HepG2 (cell line): ENCODE results near the gene NRL. TPM values are rescaled to one million over a fixed set of nuclear protein-coding genes. Genes with fewer than 3 reads are reported as not detected.
A peak's percentile ranks its signal among the peaks of the same experiment; 100 is the strongest.

Source experiments
- CREBL2 ChIP-seq: sonication (generic); formaldehyde crosslinking; IDR thresholded peaks from 2 replicates; pipeline ENCODE4 v1.8.1; 2023; ENCODE audit warnings: missing genetic modification reagents, mild to moderate bottlenecking, borderline replicate concordance
- JUND ChIP-seq: sonication (generic); formaldehyde crosslinking; IDR thresholded peaks from 2 replicates; pipeline ENCODE4 v1.8.0; 2022; ENCODE audit warnings: mild to moderate bottlenecking, missing genetic modification reagents
- MTERF4 ChIP-seq: sonication (generic); formaldehyde crosslinking; IDR thresholded peaks from 2 replicates; pipeline ENCODE4 v1.8.0; 2023; ENCODE audit warnings: mild to moderate bottlenecking, missing genetic modification reagents
- MZF1 ChIP-seq: sonication (generic); formaldehyde crosslinking; IDR thresholded peaks from 2 replicates; pipeline ENCODE4 v1.8.1; 2023; ENCODE audit warnings: mild to moderate bottlenecking, missing genetic modification reagents, borderline replicate concordance
- NAIF1 ChIP-seq: sonication (generic); formaldehyde crosslinking; IDR thresholded peaks from 2 replicates; pipeline ENCODE4 v1.5.0; 2020; ENCODE audit warnings: mild to moderate bottlenecking, missing genetic modification reagents, borderline replicate concordance
- NCOA5 ChIP-seq: sonication (generic); formaldehyde crosslinking; IDR thresholded peaks from 2 replicates; pipeline ENCODE4 v1.4.0; 2020; ENCODE audit warnings: missing genetic modification reagents
- SMC3 ChIP-seq: IDR thresholded peaks from 2 replicates; pipeline ENCODE4 v1.6.1; 2011; ENCODE audit warnings: low read length, improper control_type of control experiment
- SNAPC2 ChIP-seq: sonication (generic); formaldehyde crosslinking; IDR thresholded peaks from 2 replicates; pipeline ENCODE4 v1.8.1; 2022; ENCODE audit warnings: mild to moderate bottlenecking, missing genetic modification reagents
- SOX13 ChIP-seq, 3 experiments: fragments of 450-650 bp in 1 of 3; sonication (generic) in 1 of 3; formaldehyde crosslinking in 1 of 3; IDR thresholded peaks in 2 of 3; conservative IDR thresholded peaks in 1 of 3; 2 replicates each; pipeline versions ENCODE4 v1.5.0 to v1.6.1; 2016 to 2020; ENCODE audit warnings: antibody characterized with exemption in 1 of 3, mild to moderate bottlenecking in 1 of 3, missing compliant biosample characterization in 1 of 3, missing genetic modification reagents in 1 of 3, moderate library complexity in 1 of 3
- STAT6 ChIP-seq: sonication (generic); formaldehyde crosslinking; IDR thresholded peaks from 2 replicates; pipeline ENCODE4 v1.4.0; 2020; ENCODE audit warnings: missing genetic modification reagents, mild to moderate bottlenecking, borderline replicate concordance
- TEAD3 ChIP-seq: optimal IDR thresholded peaks from 2 replicates; pipeline ENCODE3; 2016; ENCODE audit warnings: borderline replicate concordance
- ZHX1 ChIP-seq: sonication (generic); formaldehyde crosslinking; IDR thresholded peaks from 2 replicates; pipeline ENCODE4 v1.8.1; 2022; ENCODE audit warnings: low read depth, mild to moderate bottlenecking, missing genetic modification reagents
- ZNF160 ChIP-seq: sonication (generic); formaldehyde crosslinking; IDR thresholded peaks from 2 replicates; pipeline ENCODE4 v1.8.0; 2022; ENCODE audit warnings: mild to moderate bottlenecking, inconsistent platforms, missing genetic modification reagents
- ZNF232 ChIP-seq: sonication (generic); formaldehyde crosslinking; IDR thresholded peaks from 2 replicates; pipeline ENCODE4 v1.4.0; 2020; ENCODE audit warnings: missing genetic modification reagents, borderline replicate concordance
- ZNF512 ChIP-seq: sonication (generic); formaldehyde crosslinking; IDR thresholded peaks from 2 replicates; pipeline ENCODE4 v1.4.0; 2020; ENCODE audit warnings: mild to moderate bottlenecking, missing genetic modification reagents
- ZNF513 ChIP-seq: sonication (generic); formaldehyde crosslinking; conservative IDR thresholded peaks from 2 replicates; pipeline ENCODE4 v1.5.0; 2020; ENCODE audit warnings: missing genetic modification reagents
- ZNF619 ChIP-seq: sonication (generic); formaldehyde crosslinking; IDR thresholded peaks from 2 replicates; pipeline ENCODE4 v1.4.0; 2020; ENCODE audit warnings: mild to moderate bottlenecking, missing genetic modification reagents
- ZNF652 ChIP-seq: IDR thresholded peaks from 2 replicates; pipeline ENCODE4 v1.6.1; 2016; ENCODE audit warnings: low read depth, borderline replicate concordance
- polyA plus RNA-seq, 8 experiments: library from polyadenylated mRNA; depleted of rRNA in 3 of 8; stranded (reverse) in 7 of 8; unstranded in 1 of 8; fragments of >200 nt; fragmentation: Illumina TruSeq in 4 of 8; extraction: Trizol in 4 of 8; gene quantifications; 2 replicates each; pipeline versions ENCODE4 v1.2.1 to v1.2.3, GENCODE V29; 2011 to 2016; ENCODE audit warnings: low read depth in 4 of 8, missing spikeins in 1 of 8, mixed read lengths in 1 of 8; ENCODE audit not compliant: insufficient read depth in 1 of 8
- total RNA-seq, 5 experiments: library from RNA; depleted of rRNA; stranded (reverse); fragments of >200 nt; fragmentation: Illumina TruSeq; extraction: Trizol; gene quantifications; 2 replicates each; pipeline ENCODE4 v1.2.3, GENCODE V29; 2016; ENCODE audit warnings: low read depth in 1 of 5

The NRL gene
- total and polyA plus RNA-seq, 2 of the 13 experiments (the other 11 are each of a cell fraction or from before 2014, with no cell fraction given): 2.5 to 4.7 TPM

GRCh38 chr14:24135584-24135833, 20.8 kb upstream of the NRL start (continued):
- TF ChIP-seq ZNF512 (CRISPR knock-in tag) (peak; percentile 92), SMC3 (no peak), ZNF513 (CRISPR knock-in tag) (0 out of 2 replicates have a peak, but pooled peaks have one; percentile 23), SNAPC2 (CRISPR knock-in tag) (peak; percentile 3; the same call in 1 of the 2 replicates), MTERF4 (CRISPR knock-in tag) (no peak), ZNF619 (CRISPR knock-in tag) (peak; percentile 11; the same call in 1 of the 2 replicates), JUND (0 out of 2 replicates have a peak, but pooled peaks have one; percentile 48), ZNF232 (0 out of 2 replicates have a peak, but pooled peaks have one; percentile 41), NCOA5 (CRISPR knock-in tag) (no peak), CREBL2 (0 out of 2 replicates have a peak, but pooled peaks have one; percentile 47), STAT6 (CRISPR knock-in tag) (peak; percentile 82; the same call in 1 of the 2 replicates), ZNF652 (CRISPR knock-in tag) (0 out of 2 replicates have a peak, but pooled peaks have one; percentile 5), ZNF160 (CRISPR knock-in tag) (0 out of 2 replicates have a peak, but pooled peaks have one; percentile 20), ZHX1 (no peak), SOX13 (IDR thresholded peaks at IDR 0.05) (no peak), SOX13 (CRISPR knock-in tag; conservative IDR thresholded peaks at IDR 0.05 in 1 of 2, IDR thresholded peaks at IDR 0.05 in 1 of 2) (peak in 1 of 2 experiments; percentile 90; a peak in 2 of 4 replicates), MZF1 (CRISPR knock-in tag) (peak; percentile 87; the same call in 1 of the 2 replicates), NAIF1 (no peak), TEAD3 (CRISPR knock-in tag) (peak; percentile 27)
